RPMI7951 (cell line): ENCODE data around the gene NME2. TPM values are rescaled to one million over a fixed set of nuclear protein-coding genes. Genes with fewer than 3 reads are reported as not detected.
"Not testable (repeated sequence)": the region's sequence is repeated elsewhere in the genome, so short reads cannot be mapped to it uniquely, and the experiment has no call there.

Experiments used
- DNase-seq: peaks from one replicate; pipeline ENCODE4 v3.0.0-alpha.2; 2012; ENCODE audit warnings: low read depth
- total RNA-seq: library from RNA; depleted of rRNA; stranded (reverse); fragments of >200 nt; shearing (Covaris generic); gene quantifications from 2 replicates; pipeline ENCODE4 v1.2.3, GENCODE V29; 2014

Gene NME2
- total RNA-seq, 1 experiment from 2014 or later, result 449 TPM

GRCh38 chr17:51152766-51153209 lies 13.4 kb upstream of the NME2 start:
- DNase-seq, result peak; percentile 20

- peak; percentile 98 for DNase-seq
Measured at GRCh38 chr17:51153210-51154072, 12.8 kb upstream of the NME2 start, which contains the start of gene NME1. TSS of gene NME1 (plus strand) at chr17:51153559. CDS start at chr17:51155655, 2,096 bp downstream.

- DNase-seq, result peak; percentile 25
Measured at GRCh38 chr17:51154176-51154575, 12.0 kb upstream of the NME2 start.

GRCh38 chr17:51155416-51155815 lies 10.8 kb upstream of the NME2 start:
- no peak for DNase-seq

- no peak for DNase-seq
Measured at GRCh38 chr17:51159604-51160003, 6.6 kb upstream of the NME2 start.

GRCh38 chr17:51161541-51161940 lies 4.7 kb upstream of the NME2 start:
- DNase-seq, result no peak

GRCh38 chr17:51164911-51165679 lies 1.1 kb upstream of the NME2 start:
- DNase-seq, result no peak

GRCh38 chr17:51165680-51166197 lies 472 bp upstream of the NME2 start:
- DNase-seq, result peak; percentile 18

GRCh38 chr17:51166987-51167931 lies 1.0 kb downstream of the NME2 start:
- DNase-seq, result peak; percentile 26

- DNase-seq, result no peak
Measured at GRCh38 chr17:51169340-51169739, 3.1 kb downstream of the NME2 start.

- DNase-seq, result no peak
Measured at GRCh38 chr17:51170736-51171135, 4.5 kb downstream of the NME2 start.

GRCh38 chr17:51172030-51172429 lies 5.8 kb downstream of the NME2 start:
- DNase-seq, result not testable (repeated sequence)

GRCh38 chr17:51180486-51180885 lies 14.3 kb downstream of the NME2 start:
- no peak for DNase-seq

- no peak for DNase-seq
Measured at GRCh38 chr17:51184124-51184523, 17.9 kb downstream of the NME2 start.

- DNase-seq, result no peak
Measured at GRCh38 chr17:51185763-51186332, 19.6 kb downstream of the NME2 start.

GRCh38 chr17:51188271-51188833 lies 22.1 kb downstream of the NME2 start:
- no peak for DNase-seq

GRCh38 chr17:51189162-51189561 lies 23.0 kb downstream of the NME2 start:
- no peak for DNase-seq

GRCh38 chr17:51189628-51190027 lies 23.4 kb downstream of the NME2 start:
- no peak for DNase-seq

GRCh38 chr17:51191895-51192294 lies 25.7 kb downstream of the NME2 start:
- DNase-seq, result no peak

GRCh38 chr17:51197754-51198153 lies 31.5 kb downstream of the NME2 start:
- DNase-seq, result no peak

GRCh38 chr17:51200295-51200694 lies 34.1 kb downstream of the NME2 start:
- no peak for DNase-seq
